AG09309 (cell line): ENCODE results near the gene PEX26.
A peak's percentile ranks its signal among the peaks of the same experiment; 100 is the strongest.

Source experiments
- DNase-seq: peaks from one replicate; pipeline ENCODE4 v3.0.0-alpha.2; 2010; ENCODE audit warnings: low read depth
- H3K4me3 ChIP-seq: 2 replicates; pipeline ENCODE4 v1.5.1; 2011; ENCODE audit warnings: mild to moderate bottlenecking, low read depth, low read length, moderate library complexity; ENCODE audit not compliant: control insufficient read depth
- CTCF ChIP-seq: IDR thresholded peaks from 2 replicates; pipeline ENCODE4 v1.5.1; 2011; ENCODE audit warnings: mild to moderate bottlenecking, low read depth, low read length, inconsistent platforms; ENCODE audit not compliant: insufficient read depth, control insufficient read depth; ENCODE audit errors: missing control alignments

The PEX26 gene

GRCh38 chr22:18077639-18078328 lies at the start of gene PEX26:
TSS of gene PEX26 (plus strand) at chr22:18077990. CDS start at chr22:18078377, 387 bp downstream.
- peak; percentile 82 for DNase-seq
- no peak for TF ChIP-seq CTCF

GRCh38 chr22:18028817-18029527 lies 48.8 kb upstream of the PEX26 start:
- DNase-seq, result no peak
- TF ChIP-seq CTCF, result no peak
- H3K4me3 ChIP-seq, result no peak overlapping the region

More at GRCh38 chr22:18077639-18078328, at the start of gene PEX26:
- H3K4me3 ChIP-seq, result peak within 1 kb of the TSS; percentile 66

GRCh38 chr22:18029686-18030267 lies 48.0 kb upstream of the PEX26 start:
- no peak for TF ChIP-seq CTCF
- no peak for DNase-seq
- H3K4me3 ChIP-seq, result no peak overlapping the region

- peak; percentile 81 for DNase-seq
- TF ChIP-seq CTCF, result no peak
- no peak overlapping the region for H3K4me3 ChIP-seq
These were observed 45.9 kb upstream of the PEX26 start for GRCh38 chr22:18031695-18032454.

DNA sequence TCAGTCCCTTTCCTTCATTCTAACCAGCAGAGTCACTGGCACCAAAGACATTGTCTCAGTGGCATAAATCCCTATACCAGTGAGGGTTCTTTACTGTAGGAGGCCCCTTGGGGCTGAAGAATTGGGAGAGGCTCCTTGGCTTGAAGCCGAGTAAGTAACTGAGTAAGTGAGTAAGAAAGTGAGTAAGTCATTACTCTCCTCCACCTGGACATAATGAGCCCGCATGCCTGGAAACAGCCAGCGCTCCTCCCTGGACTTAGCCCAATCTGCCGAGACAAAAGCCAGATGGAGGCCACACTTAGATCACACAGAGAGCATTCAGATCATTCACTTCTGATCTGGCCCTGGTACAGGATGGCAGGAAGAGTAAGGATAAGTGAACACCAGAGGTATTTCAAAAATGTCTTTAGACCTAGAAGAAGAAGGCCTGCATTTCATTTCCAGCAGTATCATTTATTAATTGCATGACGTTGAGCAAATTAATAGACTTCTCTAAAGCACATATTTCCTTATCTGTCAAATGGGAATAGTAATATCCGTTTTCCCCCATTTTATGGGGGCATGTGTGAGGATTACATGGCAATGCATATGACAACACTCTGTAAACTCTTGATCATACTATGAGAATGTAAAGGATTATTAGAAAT lies 45.2 kb upstream of the PEX26 start:
- no peak for DNase-seq
- no peak for TF ChIP-seq CTCF
- H3K4me3 ChIP-seq, result no peak overlapping the region
